H1 (cell line): ENCODE data around the gene GEMIN7. TPM values are rescaled to one million over a fixed set of nuclear protein-coding genes. Genes with fewer than 3 reads are reported as not detected.

Experiments
- CTCF ChIA-PET: fragments of 300-600 bp; sonication (Branson Sonifier 250); formaldehyde crosslinking; loops from one replicate; lab custom pipeline; 2021; ENCODE audit not compliant: partially characterized antibody; lab: Charles Lee
- POLR2A ChIA-PET: fragments of 300-600 bp; sonication (Branson Sonifier 250); formaldehyde crosslinking; loops from one replicate; lab custom pipeline; 2021; ENCODE audit warnings: inconsistent platforms; ENCODE audit not compliant: partially characterized antibody; lab: Charles Lee
- DNase-seq, 2 experiments: peaks; one replicate each; pipeline versions ENCODE4 v3.0.0 to v3.0.0-alpha.2; 2010 to 2022; ENCODE audit warnings: low spot score in 2 of 2, low read depth in 1 of 2, mixed read lengths in 1 of 2
- FAIRE-seq: peaks from 2 replicates; lab custom pipeline; 2011; peaks lifted over from hg19 to GRCh38; lab: Jason Lieb, UNC
- H2AFZ ChIP-seq: 2 replicates; pipeline ENCODE4 v1.8.1; 2012; ENCODE audit warnings: low read length, inconsistent platforms
- H2AK5ac ChIP-seq: 2 replicates; pipeline ENCODE4 v1.6.1; 2013; ENCODE audit warnings: low read depth, low read length
- H2BK120ac ChIP-seq: replicated peaks from 2 replicates; pipeline ENCODE3; 2013; ENCODE audit warnings: low read depth, low read length, inconsistent platforms
- H2BK12ac ChIP-seq: 2 replicates; pipeline ENCODE4 v1.6.1; 2013; ENCODE audit warnings: low read depth, low read length
- H2BK15ac ChIP-seq: 2 replicates; pipeline ENCODE4 v1.6.1; 2013; ENCODE audit warnings: low read length
- H2BK20ac ChIP-seq: 2 replicates; pipeline ENCODE4 v1.6.1; 2013; ENCODE audit warnings: low read length
- H2BK5ac ChIP-seq: 2 replicates; pipeline ENCODE4 v1.6.1; 2013; ENCODE audit warnings: low read depth, low read length
- H3K14ac ChIP-seq: 2 replicates; pipeline ENCODE4 v1.6.1; 2013; ENCODE audit warnings: inconsistent platforms; ENCODE audit not compliant: insufficient read length
- H3K18ac ChIP-seq: 2 replicates; pipeline ENCODE4 v1.6.1; 2013; ENCODE audit warnings: low read length; ENCODE audit errors: extremely low read depth
- H3K23ac ChIP-seq: 2 replicates; pipeline ENCODE4 v1.6.1; 2013; ENCODE audit warnings: inconsistent platforms; ENCODE audit not compliant: insufficient read length
- H3K23me2 ChIP-seq: 2 replicates; pipeline ENCODE4 v1.6.1; 2013; ENCODE audit warnings: low read depth, low read length
- H3K27ac ChIP-seq: 2 replicates; pipeline ENCODE4 v1.6.1; 2011; ENCODE audit warnings: low read depth, low read length, inconsistent platforms
- H3K27me3 ChIP-seq, 4 experiments: replicated peaks in 1 of 4; 1 replicate in 1 of 4; 2 replicates in 3 of 4; pipeline versions ENCODE4 v1.6.1 to v1.8.1; 2011 to 2013; ENCODE audit warnings: low read length in 3 of 4, mild to moderate bottlenecking in 3 of 4, inconsistent platforms in 2 of 4, mixed read lengths in 2 of 4, moderate library complexity in 1 of 4; ENCODE audit not compliant: control insufficient read depth in 3 of 4, insufficient read depth in 3 of 4; ENCODE audit errors: extremely low read depth in 1 of 4
- H3K36me3 ChIP-seq, 4 experiments: 2 replicates each; pipeline versions ENCODE4 v1.6.1 to v1.8.1; 2011 to 2013; ENCODE audit warnings: mild to moderate bottlenecking in 4 of 4, low read length in 3 of 4, moderate library complexity in 2 of 4, control low read depth in 1 of 4, inconsistent platforms in 1 of 4; ENCODE audit not compliant: insufficient read depth in 4 of 4, control insufficient read depth in 2 of 4
- H3K4ac ChIP-seq: replicated peaks from 2 replicates; pipeline ENCODE3; 2013; ENCODE audit warnings: low read length, low read depth, mixed read lengths, inconsistent platforms; ENCODE audit not compliant: insufficient read length
- H3K4me1 ChIP-seq, 4 experiments: replicated peaks in 1 of 4; 1 replicate in 1 of 4; 2 replicates in 3 of 4; pipeline versions ENCODE4 v1.6.1 to v1.8.1; 2011 to 2013; ENCODE audit warnings: low read length in 3 of 4, inconsistent platforms in 2 of 4, mixed read lengths in 1 of 4; ENCODE audit not compliant: insufficient read depth in 4 of 4, control insufficient read depth in 3 of 4
- H3K4me2 ChIP-seq, 2 experiments: 2 replicates each; pipeline versions ENCODE4 v1.6.1 to v1.8.1; 2011 to 2013; ENCODE audit warnings: low read depth in 2 of 2, low read length in 2 of 2, control low read depth in 1 of 2, inconsistent platforms in 1 of 2, mild to moderate bottlenecking in 1 of 2; ENCODE audit not compliant: insufficient read depth in 1 of 2
- H3K4me3 ChIP-seq, 4 experiments: fragments of 200-600, 300-600 bp in 1 of 4; sonication (generic), shearing (Covaris generic), sonication (Bioruptor Twin) in 1 of 4; 2 replicates each; pipeline versions ENCODE4 v1.5.1 to v1.8.1; 2011 to 2016; ENCODE audit warnings: low read length in 4 of 4, low read depth in 3 of 4, control low read depth in 2 of 4, inconsistent platforms in 2 of 4, mild to moderate bottlenecking in 2 of 4, mixed read lengths in 1 of 4, moderate library complexity in 1 of 4; ENCODE audit not compliant: insufficient read depth in 2 of 4; ENCODE audit errors: extremely low read depth in 1 of 4
- H3K56ac ChIP-seq: replicated peaks from 2 replicates; pipeline ENCODE3; 2013; ENCODE audit warnings: low read depth, mild to moderate bottlenecking, mixed read lengths, low read length, inconsistent platforms; ENCODE audit not compliant: insufficient read length
- H3K79me1 ChIP-seq: 2 replicates; pipeline ENCODE4 v1.6.1; 2013; ENCODE audit warnings: low read depth, low read length, control low read depth
- H3K79me2 ChIP-seq, 2 experiments: 2 replicates each; pipeline versions ENCODE4 v1.6.1 to v1.8.1; 2012 to 2013; ENCODE audit warnings: low read length in 2 of 2, mild to moderate bottlenecking in 2 of 2, inconsistent platforms in 1 of 2; ENCODE audit not compliant: insufficient read depth in 2 of 2, control insufficient read depth in 1 of 2
- H3K9ac ChIP-seq, 4 experiments: replicated peaks in 1 of 4; 1 replicate in 1 of 4; 2 replicates in 3 of 4; pipeline versions ENCODE4 v1.6.1 to v1.8.1; 2011 to 2013; ENCODE audit warnings: low read depth in 3 of 4, low read length in 3 of 4, control low read depth in 2 of 4, mild to moderate bottlenecking in 2 of 4, moderate library complexity in 2 of 4, inconsistent platforms in 1 of 4; ENCODE audit errors: extremely low read depth in 1 of 4
- H3K9me3 ChIP-seq, 2 experiments: 2 replicates each; pipeline versions ENCODE4 v1.6.1 to v1.8.1; 2012 to 2013; ENCODE audit warnings: mild to moderate bottlenecking in 2 of 2, moderate library complexity in 2 of 2, control low read depth in 1 of 2, inconsistent platforms in 1 of 2, low read depth in 1 of 2, low read length in 1 of 2, mixed read lengths in 1 of 2; ENCODE audit not compliant: insufficient read depth in 2 of 2
- H4K20me1 ChIP-seq, 2 experiments: replicated peaks in 1 of 2; 2 replicates each; pipeline versions ENCODE3 to v1.8.1; 2011 to 2013; ENCODE audit warnings: inconsistent platforms in 2 of 2, low read length in 2 of 2, mild to moderate bottlenecking in 1 of 2; ENCODE audit not compliant: insufficient read depth in 2 of 2, control insufficient read depth in 1 of 2
- H4K5ac ChIP-seq: 2 replicates; pipeline ENCODE4 v1.6.1; 2013; ENCODE audit warnings: low read length, low read depth, mixed read lengths, inconsistent platforms; ENCODE audit not compliant: insufficient read length
- H4K8ac ChIP-seq: 2 replicates; pipeline ENCODE4 v1.8.0; 2013; ENCODE audit warnings: mild to moderate bottlenecking, moderate library complexity, low read length, inconsistent platforms; ENCODE audit not compliant: insufficient read depth; ENCODE audit errors: extremely low read depth
- H4K91ac ChIP-seq: replicated peaks from 2 replicates; pipeline ENCODE3; 2013; ENCODE audit warnings: low read length, mixed read lengths, inconsistent platforms; ENCODE audit not compliant: insufficient read length
- CEBPB ChIP-seq: IDR thresholded peaks from 2 replicates; pipeline ENCODE4 v1.6.1; 2012; ENCODE audit warnings: low read depth, low read length
- JUN ChIP-seq: IDR thresholded peaks from 2 replicates; pipeline ENCODE4 v1.6.1; 2011; ENCODE audit warnings: low read depth, mild to moderate bottlenecking, improper control_type of control experiment, low read length
- WGBS, 2 experiments: shearing (Covaris generic) in 1 of 2; methylation state at CpG; one replicate each; pipeline versions ENCODE4 v1.1.6 to v1.1.7; 2013 to 2015; ENCODE audit warnings: low lambda C conversion rate in 2 of 2, mixed read lengths in 2 of 2, inconsistent platforms in 1 of 2, low coverage in 1 of 2, missing lambda C conversion rate in 1 of 2; ENCODE audit not compliant: insufficient replicate concordance in 2 of 2, insufficient coverage in 1 of 2, insufficient read length in 1 of 2; ENCODE audit errors: extremely low coverage in 1 of 2, missing lambda C conversion rate in 1 of 2; 5-methylcytosine and 5-hydroxymethylcytosine counted together
- polyA plus RNA-seq, 7 experiments: library from polyadenylated mRNA; depleted of rRNA in 3 of 7; stranded (reverse) in 5 of 7; unstranded in 2 of 7; fragments of >200 nt in 5 of 7; fragments of 200-250 nt in 2 of 7; gene quantifications; 1 replicate in 5 of 7; 2 replicates in 1 of 7; 4 replicates in 1 of 7; pipeline versions ENCODE4 v1.2.1 to v1.2.3, GENCODE V29; 2011 to 2013; ENCODE audit warnings: missing spikeins in 2 of 7, mixed read lengths in 2 of 7
- total RNA-seq: library from RNA; stranded (reverse); fragmentation: NEBNext Ultra II Directional; extraction: Animal tissue kit (Norgen Biotek cat#: 25700); gene quantifications from 2 replicates; pipeline ENCODE4 v1.2.1, GENCODE V29; 2021

The GEMIN7 gene
- total and polyA plus RNA-seq, 2 of the 8 experiments (the other 6 are each of a cell fraction or from before 2014, with no cell fraction given) = 48.0 to 91.6 TPM

- Histone ChIP-seq H2BK120ac (no peak overlapping the region), H4K20me1 (peaks cover 17 to 22% of the 10 kb centered on the region in 2 experiments), H2BK15ac (no peak overlapping the region), H3K79me2 (peaks cover 10 to 43% of the 10 kb centered on the region in 2 experiments), H3K23ac (no peak overlapping the region), H4K5ac (no peak overlapping the region), H3K56ac (no peak overlapping the region), H3K79me1 (peaks cover 14% of the 10 kb centered on the region), H2AFZ (no peak overlapping the region), H4K8ac (no peak overlapping the region), H3K4ac (no peak overlapping the region), H3K18ac (no peak overlapping the region), H3K36me3 (peaks cover 8 to 52% (median 28%) of the 10 kb centered on the region in 4 experiments), H2BK5ac (no peak overlapping the region), H3K27me3 (no peaks in the 10 kb centered on the region), H3K9ac (no peak overlapping the region), H2BK12ac (no peak overlapping the region), H3K27ac (no peak overlapping the region), H3K4me2 (no peak overlapping the region), H3K4me1 (peaks cover 0 to 7% (median 4%) of the 10 kb centered on the region in 4 experiments; a peak in 6 of 7 replicates), H4K91ac (no peak overlapping the region), H3K23me2 (peaks cover 2% of the 10 kb centered on the region), H3K9me3 (no peaks in the 10 kb centered on the region), H2AK5ac (no peak overlapping the region), H3K4me3 (no peak overlapping the region), H3K14ac (no peak overlapping the region), H2BK20ac (no peak overlapping the region)
- DNase-seq (no peak), FAIRE-seq (no peak)
- ChIA-PET CTCF (interaction anchor here (1.2 to 9.7 kb wide), 2 partner anchors 17 to 84 kb away, joined by 3 to 85 read pairs; no protein-coding TSS in a partner anchor), POLR2A (interaction anchor here (1.1 to 2.0 kb wide), 4 partner anchors 26 to 51 kb away, joined by 3 to 4 read pairs (median 4); partner anchors contain the start of gene PPP1R37)
- WGBS, 2 experiments = 98% methylated on average over 4 of the region's 6 CpGs; no CpG with 5 or more reads in 1 of the 2 experiments
- no peak for TF ChIP-seq JUN
- TF ChIP-seq CEBPB = no peak
Observed at GRCh38 chr19:45041125-45041524, 37.9 kb upstream of the GEMIN7 start.
